RWPE1 (cell line): ENCODE measurements around the gene CRACR2B.

Source experiments
- CTCF ChIA-PET: fragments of 350-600 bp; sonication (Branson Sonifier 250); formaldehyde crosslinking; extraction: SDS; loops from one replicate; lab custom pipeline; 2021; lab: Yijun Ruan, JAX
- POLR2A ChIA-PET: fragments of 400-600 bp; formaldehyde crosslinking; extraction: SDS; loops from one replicate; lab custom pipeline; 2020; ENCODE audit warnings: antibody characterized with exemption; ENCODE audit not compliant: low non-redundant PET; lab: Yijun Ruan, JAX
- DNase-seq: peaks from one replicate; pipeline ENCODE4 v3.0.0; 2012; ENCODE audit warnings: low spot score
- H3K27ac ChIP-seq: fragments of 450-650 bp; 2 replicates; pipeline ENCODE4 v1.5.1; 2017
- TF ChIP-seq, protein P1 (sequence below): fragments of 450-650 bp; conservative IDR thresholded peaks from 2 replicates; pipeline ENCODE4 v1.5.1; 2017; ENCODE audit warnings: low read depth, mild to moderate bottlenecking

CRACR2B gene

DNA sequence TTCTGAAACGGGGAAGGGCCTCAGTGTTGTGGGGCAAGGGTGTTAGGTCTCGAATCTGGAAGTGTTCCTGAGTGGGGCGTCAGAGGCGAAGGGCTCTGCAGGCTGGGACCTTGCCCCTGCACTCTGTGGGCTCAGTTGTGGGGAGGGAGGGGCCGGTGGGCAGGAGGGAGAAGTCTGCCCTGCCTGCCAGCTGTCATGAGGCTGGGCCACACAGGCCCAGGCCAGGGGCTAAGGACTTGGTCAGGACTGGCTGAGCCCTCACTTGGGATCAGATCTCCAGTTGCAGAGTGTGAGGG lies at the start of gene CRACR2B:
CRACR2B (plus strand) TSS at position 23 of the 296 bp plus-strand sequence. CDS start 689 bp downstream, outside the sequence.
- TF ChIP-seq, protein P1, sequence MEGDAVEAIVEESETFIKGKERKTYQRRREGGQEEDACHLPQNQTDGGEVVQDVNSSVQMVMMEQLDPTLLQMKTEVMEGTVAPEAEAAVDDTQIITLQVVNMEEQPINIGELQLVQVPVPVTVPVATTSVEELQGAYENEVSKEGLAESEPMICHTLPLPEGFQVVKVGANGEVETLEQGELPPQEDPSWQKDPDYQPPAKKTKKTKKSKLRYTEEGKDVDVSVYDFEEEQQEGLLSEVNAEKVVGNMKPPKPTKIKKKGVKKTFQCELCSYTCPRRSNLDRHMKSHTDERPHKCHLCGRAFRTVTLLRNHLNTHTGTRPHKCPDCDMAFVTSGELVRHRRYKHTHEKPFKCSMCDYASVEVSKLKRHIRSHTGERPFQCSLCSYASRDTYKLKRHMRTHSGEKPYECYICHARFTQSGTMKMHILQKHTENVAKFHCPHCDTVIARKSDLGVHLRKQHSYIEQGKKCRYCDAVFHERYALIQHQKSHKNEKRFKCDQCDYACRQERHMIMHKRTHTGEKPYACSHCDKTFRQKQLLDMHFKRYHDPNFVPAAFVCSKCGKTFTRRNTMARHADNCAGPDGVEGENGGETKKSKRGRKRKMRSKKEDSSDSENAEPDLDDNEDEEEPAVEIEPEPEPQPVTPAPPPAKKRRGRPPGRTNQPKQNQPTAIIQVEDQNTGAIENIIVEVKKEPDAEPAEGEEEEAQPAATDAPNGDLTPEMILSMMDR = no peak
- ChIA-PET CTCF (no interaction called here), POLR2A (no interaction called here)
- no peak within 1 kb of the TSS for H3K27ac ChIP-seq
- DNase-seq = no peak

DNA sequence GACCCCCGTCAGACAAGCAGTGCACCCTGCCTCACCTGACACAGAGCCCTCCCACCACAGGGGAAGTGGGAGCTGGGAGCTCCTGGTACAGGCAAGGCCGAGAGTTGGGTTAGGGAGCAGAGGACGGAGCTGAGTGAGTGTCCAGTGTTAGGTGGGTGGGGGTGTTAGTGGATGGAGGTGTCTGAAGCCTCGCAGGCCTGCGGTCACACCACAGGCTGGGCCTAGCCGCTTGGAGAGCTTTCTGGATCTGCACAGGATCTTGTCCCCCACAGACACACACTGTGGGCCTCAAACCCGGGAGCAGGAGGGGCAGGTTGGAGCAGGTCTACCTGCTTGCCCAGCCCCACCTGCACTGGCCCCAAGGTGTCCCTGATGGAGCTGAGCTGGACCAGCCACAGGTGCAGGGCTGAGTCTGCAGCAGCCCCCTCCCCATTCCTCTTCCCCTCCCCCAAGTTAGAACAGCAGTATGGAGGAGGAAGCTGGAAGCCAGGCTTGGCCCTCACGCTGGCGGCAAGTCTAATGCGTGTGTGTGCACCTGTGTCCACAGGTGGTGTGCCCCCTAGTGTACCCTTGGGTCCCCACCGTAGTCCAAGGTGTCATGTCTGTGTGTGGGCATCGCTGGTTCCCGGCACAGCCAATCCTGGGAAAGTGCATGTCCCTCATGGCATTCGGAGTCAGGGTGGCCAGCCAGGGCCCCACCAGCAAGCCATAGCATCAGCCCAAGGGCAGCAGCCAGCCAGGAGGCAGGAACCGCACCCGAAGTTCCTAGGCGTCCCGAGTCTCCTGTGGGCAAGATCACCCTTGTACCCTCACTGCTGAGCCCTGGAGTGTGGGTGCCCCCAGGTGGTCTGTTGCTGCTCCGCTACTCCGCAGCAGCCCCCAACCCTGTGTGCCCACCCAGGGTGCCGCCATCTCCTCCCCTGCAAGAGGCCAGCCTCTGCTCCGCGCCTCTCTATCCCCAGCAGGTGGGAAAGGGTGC lies 48.5 kb upstream of the CRACR2B start:
- ChIA-PET CTCF (interaction anchor here (0.7 kb wide), 1 partner anchor 11 kb away, joined by 3 read pairs; no protein-coding TSS in a partner anchor), POLR2A (interaction anchor here (0.7 kb wide), 1 partner anchor 27 kb away, joined by 4 read pairs; no protein-coding TSS in a partner anchor)
- peak overlapping the region; percentile 81 for H3K27ac ChIP-seq
- no peak for DNase-seq
- TF ChIP-seq, protein P1 = no peak

DNA sequence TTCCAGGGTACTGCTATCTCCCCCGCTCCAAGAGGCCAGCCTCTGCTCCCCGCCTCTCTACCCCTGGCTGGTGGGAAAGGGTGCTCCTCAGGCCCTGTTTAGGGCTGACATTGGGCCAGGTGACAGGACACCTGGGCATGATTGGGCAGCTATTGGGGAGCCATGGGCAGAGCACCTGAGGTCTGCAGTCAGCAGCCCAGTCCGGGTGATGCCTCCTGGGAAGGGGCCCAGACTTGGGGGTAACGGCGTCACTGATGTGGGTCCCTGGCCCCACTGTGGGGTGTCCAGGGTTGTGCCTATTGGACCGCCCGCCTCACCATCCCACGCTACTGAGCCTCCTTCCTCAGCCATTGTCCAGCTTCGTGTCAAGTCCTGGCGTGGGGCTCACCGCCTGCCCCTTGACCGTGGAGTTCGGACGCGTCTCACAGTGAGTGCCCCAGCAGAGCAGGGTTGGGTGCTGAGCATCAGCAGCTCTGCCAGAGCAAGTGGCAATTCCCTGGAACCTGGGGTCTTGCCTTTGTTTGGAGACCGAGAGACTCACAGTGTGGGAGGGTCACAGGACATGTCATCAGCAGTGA lies 47.7 kb upstream of the CRACR2B start:
- TF ChIP-seq, protein P1 = no peak
- ChIA-PET POLR2A (no interaction called here), CTCF (no interaction called here)
- DNase-seq = no peak
- peak overlapping the region; percentile 81; the same call in 1 of the 2 replicates for H3K27ac ChIP-seq

DNA sequence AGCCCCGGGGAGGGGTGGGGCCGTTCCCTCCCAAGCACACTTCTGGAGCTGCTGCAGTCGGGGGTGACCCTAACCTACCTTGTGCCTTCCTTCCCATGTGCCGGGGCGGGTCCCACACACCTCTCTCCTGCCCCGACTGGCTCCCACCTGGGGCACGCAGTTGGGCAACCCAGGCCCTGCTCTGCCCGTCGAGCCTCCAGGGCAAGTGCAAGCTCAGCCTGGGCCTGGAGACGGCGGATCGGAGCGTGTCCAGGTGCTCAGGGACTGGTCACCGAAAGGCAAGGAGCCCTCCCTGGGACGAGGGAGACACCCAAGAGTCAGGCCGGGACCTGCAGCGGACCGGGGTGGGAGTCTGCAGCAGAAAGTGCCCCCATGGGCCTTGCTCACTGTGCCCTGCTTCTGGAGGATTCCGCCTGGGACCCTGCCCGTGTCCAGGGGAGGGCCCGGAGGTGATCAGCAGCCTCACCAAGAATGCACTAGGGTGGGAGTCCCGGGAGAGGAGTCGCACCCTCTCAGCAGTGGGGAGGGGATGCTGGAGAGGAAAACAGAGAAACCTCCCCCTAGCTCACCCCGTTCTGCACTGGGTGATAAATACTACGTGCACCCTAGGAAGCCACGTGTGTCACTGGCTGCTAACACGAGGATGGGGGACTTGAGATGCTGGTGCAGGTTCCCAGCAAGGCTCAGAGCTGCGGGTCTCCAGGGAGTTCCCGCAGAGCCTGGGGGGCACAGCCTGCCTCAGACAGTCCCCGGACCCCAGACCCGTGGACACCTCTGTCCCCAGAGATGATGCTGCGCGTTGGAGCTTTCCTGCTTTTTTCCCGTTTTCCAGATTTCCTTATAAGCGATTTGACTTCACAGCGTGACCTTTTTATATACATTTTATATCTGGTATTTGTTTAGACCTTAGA lies 45.2 kb upstream of the CRACR2B start:
- no peak for DNase-seq

DNA sequence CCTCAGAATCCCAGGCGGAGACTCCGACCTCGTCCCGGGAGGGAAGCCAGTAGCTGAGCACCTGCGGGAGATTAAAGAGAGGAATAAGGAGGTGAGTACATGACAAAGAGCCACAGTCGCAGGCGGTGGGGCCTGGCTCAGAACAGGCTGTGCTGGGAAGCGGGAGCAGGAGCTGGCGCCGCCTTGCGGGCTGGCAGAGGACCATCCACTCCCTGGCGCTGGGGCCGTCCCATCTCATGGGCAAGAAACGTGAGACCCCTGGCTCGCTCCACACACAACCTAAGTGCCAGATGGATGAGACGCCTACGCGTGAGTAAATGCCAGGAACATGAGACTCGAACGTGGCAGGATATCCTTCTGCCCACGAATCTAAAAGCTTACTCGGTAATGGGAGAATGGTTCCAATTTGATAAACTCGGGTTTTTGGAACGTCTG lies 44.1 kb upstream of the CRACR2B start:
- POLR2A ChIA-PET = interaction anchor here (1.2 kb wide), 1 partner anchor 8 kb away, joined by 3 read pairs; no protein-coding TSS in a partner anchor
- CTCF ChIA-PET = interaction anchor here (0.6 to 1.8 kb wide), 6 partner anchors 9 to 229 kb away, joined by 3 to 5 read pairs (median 3); no protein-coding TSS in a partner anchor
- H3K27ac ChIP-seq = peak overlapping the region; percentile 65
- TF ChIP-seq, protein P1 = peak; percentile 88
- peak; percentile 52 for DNase-seq

More for the DNA sequence above, 45.2 kb upstream of the CRACR2B start:
- TF ChIP-seq, protein P1 = no peak
- ChIA-PET POLR2A (no interaction called here), CTCF (interaction anchor here (0.5 to 0.9 kb wide), 4 partner anchors 10 to 995 kb away, joined by 3 read pairs; no protein-coding TSS in a partner anchor)
- H3K27ac ChIP-seq = peak overlapping the region; percentile 65
